CD14-positive monocyte (primary cell): ENCODE results near the gene ATF6B. TPM values are rescaled to one million over a fixed set of nuclear protein-coding genes. Genes with fewer than 3 reads are reported as not detected.

Experiments
- DNase-seq, 3 donors: peaks; one replicate each; pipeline ENCODE4 v3.0.0-alpha.2; 2011 to 2022
- H2AFZ ChIP-seq: 2 replicates; pipeline ENCODE4 v1.6.0; 2012; ENCODE audit warnings: mild to moderate bottlenecking, low read depth, low read length, inconsistent platforms; ENCODE audit not compliant: insufficient read depth, poor library complexity, severe bottlenecking
- H3K27ac ChIP-seq, 2 donors: 1 replicate in 1 of 2; 2 replicates in 1 of 2; pipeline ENCODE4 v1.5.1; 2012 to 2013; ENCODE audit warnings: low read length in 2 of 2, control low read depth in 1 of 2, inconsistent platforms in 1 of 2, low read depth in 1 of 2, mild to moderate bottlenecking in 1 of 2
- H3K27me3 ChIP-seq, 2 donors: one replicate each; pipeline versions ENCODE4 v1.6.0 to v1.6.1; 2011 to 2013; ENCODE audit warnings: low read length in 2 of 2; ENCODE audit not compliant: control insufficient read depth in 2 of 2, insufficient read depth in 2 of 2
- H3K36me3 ChIP-seq, 2 donors: replicated peaks in 1 of 2; 1 replicate in 1 of 2; 2 replicates in 1 of 2; pipeline versions ENCODE4 v1.5.1 to v1.6.1; 2012 to 2013; ENCODE audit warnings: low read length in 2 of 2, control low read depth in 1 of 2, inconsistent platforms in 1 of 2, mild to moderate bottlenecking in 1 of 2; ENCODE audit not compliant: insufficient read depth in 2 of 2, control insufficient read depth in 1 of 2
- H3K4me1 ChIP-seq, 2 donors: 1 replicate in 1 of 2; 2 replicates in 1 of 2; pipeline versions ENCODE4 v1.5.1 to v1.6.1; 2012 to 2013; ENCODE audit warnings: low read length in 2 of 2, control low read depth in 1 of 2, inconsistent platforms in 1 of 2, mild to moderate bottlenecking in 1 of 2, moderate library complexity in 1 of 2; ENCODE audit not compliant: insufficient read depth in 2 of 2, control insufficient read depth in 1 of 2
- H3K4me2 ChIP-seq: replicated peaks from 2 replicates; pipeline ENCODE3; 2012; ENCODE audit warnings: low read length, moderate library complexity, mild to moderate bottlenecking; ENCODE audit not compliant: poor library complexity, severe bottlenecking; ENCODE audit errors: extremely low read depth
- H3K4me3 ChIP-seq, 3 experiments: fragments of 200-600 bp in 1 of 3; sonication (generic) in 1 of 3; replicated peaks in 1 of 3; 1 replicate in 2 of 3; 2 replicates in 1 of 3; pipeline ENCODE4 v1.5.1; 2011 to 2013; ENCODE audit warnings: low read length in 3 of 3, mild to moderate bottlenecking in 3 of 3, control low read depth in 2 of 3, low read depth in 2 of 3, inconsistent platforms in 1 of 3, moderate library complexity in 1 of 3
- H3K79me2 ChIP-seq: 2 replicates; pipeline ENCODE4 v1.6.0; 2012; ENCODE audit warnings: mild to moderate bottlenecking, control low read depth, inconsistent platforms, low read length, moderate library complexity; ENCODE audit not compliant: insufficient read depth
- H3K9ac ChIP-seq: 2 replicates; pipeline ENCODE4 v1.6.0; 2017; ENCODE audit warnings: low read length, mild to moderate bottlenecking; ENCODE audit not compliant: insufficient read depth, poor library complexity, severe bottlenecking
- H3K9me3 ChIP-seq, 2 donors: replicated peaks in 1 of 2; 1 replicate in 1 of 2; 2 replicates in 1 of 2; pipeline versions ENCODE4 v1.5.1 to v1.6.1; 2012 to 2013; ENCODE audit warnings: low read length in 2 of 2, control low read depth in 1 of 2; ENCODE audit not compliant: control insufficient read depth in 1 of 2, insufficient read depth in 1 of 2
- H4K20me1 ChIP-seq: 2 replicates; pipeline ENCODE4 v1.6.0; 2012; ENCODE audit warnings: mild to moderate bottlenecking, low read length, control low read depth, moderate library complexity; ENCODE audit not compliant: insufficient read depth
- H3K27ac Mint-ChIP-seq, 7 donors: one replicate each; pipeline ENCODE4 v1.8.0; 2020; ENCODE audit warnings: mild to moderate bottlenecking in 7 of 7, mixed read lengths in 7 of 7, moderate library complexity in 6 of 7, inconsistent platforms in 2 of 7
- H3K27me3 Mint-ChIP-seq, 3 donors: one replicate each; pipeline ENCODE4 v1.8.0; 2021 to 2022; ENCODE audit warnings: low read depth in 3 of 3, mild to moderate bottlenecking in 3 of 3, mixed read lengths in 3 of 3, moderate library complexity in 3 of 3, inconsistent platforms in 1 of 3
- H3K36me3 Mint-ChIP-seq, 2 donors: one replicate each; pipeline ENCODE4 v1.8.0; 2020; ENCODE audit warnings: mixed read lengths in 2 of 2, inconsistent platforms in 1 of 2, mild to moderate bottlenecking in 1 of 2
- H3K4me1 Mint-ChIP-seq: one replicate; pipeline ENCODE4 v1.8.0; 2020; ENCODE audit warnings: mild to moderate bottlenecking, mixed read lengths
- H3K4me3 Mint-ChIP-seq, 2 donors: one replicate each; pipeline ENCODE4 v1.8.0; 2020; ENCODE audit warnings: mild to moderate bottlenecking in 2 of 2, mixed read lengths in 2 of 2, moderate library complexity in 1 of 2
- H3K9me3 Mint-ChIP-seq, 7 donors: one replicate each; pipeline ENCODE4 v1.8.0; 2020 to 2022; ENCODE audit warnings: mixed read lengths in 7 of 7, mild to moderate bottlenecking in 6 of 7, moderate library complexity in 6 of 7, inconsistent platforms in 2 of 7
- WGBS: methylation state at CpG from one replicate; pipeline ENCODE4 v1.1.5; 2013; ENCODE audit warnings: missing lambda C conversion rate; ENCODE audit not compliant: insufficient coverage; 5-methylcytosine and 5-hydroxymethylcytosine counted together
- intact Hi-C, 2 donors: fragments of 100-400 bp; cut with micrococcal nuclease; formaldehyde crosslinking; loops; one replicate each; pipeline versions ENCODE4 v1.15.0 to v1.15.1; 2023
- polyA plus RNA-seq, 3 donors: library from polyadenylated mRNA; depleted of rRNA in 1 of 3; unstranded in 2 of 3; stranded (reverse) in 1 of 3; fragments of 300-500 nt in 2 of 3; fragments of >200 nt in 1 of 3; fragmentation: Illumina TruSeq in 2 of 3; gene quantifications; 1 replicate in 2 of 3; 2 replicates in 1 of 3; pipeline ENCODE4 v1.2.3, GENCODE V29; 2012 to 2021
- TF ChIP-seq, protein P1 (sequence below): fragments of 200-600 bp; IDR thresholded peaks from one replicate; pipeline ENCODE4 v1.8.0; 2022; ENCODE audit warnings: antibody characterized with exemption, mild to moderate bottlenecking

ATF6B gene
- polyA plus RNA-seq, 3 donors = 15.7 to 147 (median 17.8) TPM

DNA sequence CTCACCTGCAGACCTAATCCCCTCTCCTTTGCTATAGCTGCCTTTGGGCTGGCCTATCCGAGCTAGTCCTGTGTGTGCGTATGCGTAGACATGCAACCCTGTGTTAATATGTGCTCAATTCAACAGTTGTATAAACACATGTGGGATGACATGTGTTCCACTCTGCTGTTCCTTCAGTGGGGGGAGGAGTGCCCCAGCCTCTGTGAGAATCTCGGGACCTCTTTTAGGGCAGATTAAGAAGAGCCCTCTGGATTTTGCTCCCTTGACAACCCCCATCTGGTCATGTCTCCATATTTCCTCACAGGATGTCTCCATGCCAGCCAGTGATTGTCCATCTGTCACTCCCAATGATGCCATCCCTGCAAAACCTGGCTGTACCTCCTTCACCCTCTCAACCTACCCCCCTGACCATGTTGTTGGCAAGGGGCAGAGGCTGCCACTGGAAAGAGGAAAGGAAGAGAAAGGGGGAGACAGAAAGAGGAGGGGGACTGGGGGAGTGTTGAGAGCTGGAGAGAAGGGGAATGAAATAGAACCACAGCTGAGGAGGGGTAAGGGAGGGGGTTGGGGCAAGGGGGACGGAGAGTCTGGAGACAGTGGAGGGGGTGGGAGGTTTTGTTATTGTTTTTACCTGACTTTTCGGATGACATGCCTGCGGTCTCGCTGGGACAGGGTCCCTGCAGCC, 23.3 kb upstream of the ATF6B start:
- intact Hi-C loops = no loop called here
- Histone ChIP-seq H3K27me3 (peaks cover 36 to 74% of the 10 kb centered on the region in 2 donors), H4K20me1 (no peaks in the 10 kb centered on the region), H3K4me2 (no peak overlapping the region), H3K36me3 (no peaks in the 10 kb centered on the region), H3K4me3 (no peak overlapping the region), H3K9me3 (peaks cover 0 to 11% of the 10 kb centered on the region in 2 donors), H3K9ac (no peak overlapping the region), H2AFZ (no peak overlapping the region), H3K27ac (no peak overlapping the region), H3K79me2 (no peaks in the 10 kb centered on the region), H3K4me1 (peaks cover 33 to 37% of the 10 kb centered on the region in 2 donors)
- no peak for DNase-seq
- WGBS = 0% methylated on average over 3 of the region's 8 CpGs
- TF ChIP-seq, protein P1, sequence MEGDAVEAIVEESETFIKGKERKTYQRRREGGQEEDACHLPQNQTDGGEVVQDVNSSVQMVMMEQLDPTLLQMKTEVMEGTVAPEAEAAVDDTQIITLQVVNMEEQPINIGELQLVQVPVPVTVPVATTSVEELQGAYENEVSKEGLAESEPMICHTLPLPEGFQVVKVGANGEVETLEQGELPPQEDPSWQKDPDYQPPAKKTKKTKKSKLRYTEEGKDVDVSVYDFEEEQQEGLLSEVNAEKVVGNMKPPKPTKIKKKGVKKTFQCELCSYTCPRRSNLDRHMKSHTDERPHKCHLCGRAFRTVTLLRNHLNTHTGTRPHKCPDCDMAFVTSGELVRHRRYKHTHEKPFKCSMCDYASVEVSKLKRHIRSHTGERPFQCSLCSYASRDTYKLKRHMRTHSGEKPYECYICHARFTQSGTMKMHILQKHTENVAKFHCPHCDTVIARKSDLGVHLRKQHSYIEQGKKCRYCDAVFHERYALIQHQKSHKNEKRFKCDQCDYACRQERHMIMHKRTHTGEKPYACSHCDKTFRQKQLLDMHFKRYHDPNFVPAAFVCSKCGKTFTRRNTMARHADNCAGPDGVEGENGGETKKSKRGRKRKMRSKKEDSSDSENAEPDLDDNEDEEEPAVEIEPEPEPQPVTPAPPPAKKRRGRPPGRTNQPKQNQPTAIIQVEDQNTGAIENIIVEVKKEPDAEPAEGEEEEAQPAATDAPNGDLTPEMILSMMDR = no peak
- H3K4me3 Mint-ChIP-seq = peak overlapping the region; percentile 49 to 75
- no peak overlapping the region for H3K27ac Mint-ChIP-seq
- H3K27me3 Mint-ChIP-seq = peaks cover 66 to 87% (median 79%) of the 10 kb centered on the region in 3 donors
- H3K9me3 Mint-ChIP-seq = peaks cover 0 to 31% (median 11%) of the 10 kb centered on the region in 7 donors
- peaks cover 41% of the 10 kb centered on the region for H3K4me1 Mint-ChIP-seq
- H3K36me3 Mint-ChIP-seq = peaks cover 0 to 13% of the 10 kb centered on the region in 2 donors

DNA sequence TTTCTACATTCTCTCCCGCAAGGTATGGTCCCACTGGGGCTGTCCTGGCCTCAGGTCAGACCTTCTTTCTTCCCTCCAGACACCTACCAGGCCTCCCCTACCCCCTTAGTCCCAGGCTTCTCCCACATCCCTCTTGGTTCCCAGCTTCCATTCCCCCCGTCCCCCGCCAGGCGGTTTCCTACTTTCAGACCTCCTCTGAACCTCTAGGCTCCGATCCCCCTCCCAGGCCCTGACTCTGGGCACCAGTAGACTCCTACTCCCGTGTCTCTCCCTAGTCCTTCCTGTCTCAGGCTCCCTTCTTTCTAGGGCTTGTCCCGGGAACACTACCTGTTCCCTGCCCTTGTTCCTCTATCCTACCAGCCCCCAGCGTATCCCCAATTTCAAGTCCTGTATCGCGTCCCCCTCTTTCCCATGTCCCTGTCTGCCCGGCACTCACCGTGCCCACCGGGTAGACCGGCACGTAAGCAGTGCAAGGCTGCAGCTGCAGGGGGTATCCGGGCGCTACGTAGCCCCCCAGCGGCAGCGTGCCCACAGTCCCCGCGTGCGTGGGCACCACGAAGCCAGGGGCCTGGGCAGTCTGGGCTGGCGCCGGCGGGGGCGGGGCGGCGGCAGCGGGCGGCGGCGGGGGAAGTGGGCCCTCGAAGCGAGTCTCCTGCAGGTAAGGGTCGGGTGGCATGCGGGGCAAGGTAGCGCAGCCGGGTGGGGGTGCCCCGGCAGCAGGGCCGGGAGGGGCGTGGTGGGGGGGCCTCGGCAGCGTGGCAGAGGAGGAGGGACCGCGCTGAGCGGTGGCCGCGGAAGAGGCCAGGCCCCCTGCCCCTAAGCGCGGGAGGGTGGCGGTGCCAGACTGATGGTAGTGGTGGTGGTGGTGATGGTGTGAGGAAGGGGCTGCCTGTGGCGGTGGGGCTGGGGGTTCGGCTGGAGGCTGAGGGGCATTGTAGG, 22.2 kb upstream of the ATF6B start:
- H3K36me3 Mint-ChIP-seq = peaks cover 0 to 13% of the 10 kb centered on the region in 2 donors
- H3K27ac Mint-ChIP-seq = no peak overlapping the region
- Histone ChIP-seq H3K9ac (no peak overlapping the region), H3K36me3 (no peaks in the 10 kb centered on the region), H3K4me3 (no peak overlapping the region), H3K79me2 (no peaks in the 10 kb centered on the region), H3K4me1 (peaks cover 33 to 37% of the 10 kb centered on the region in 2 donors), H3K27ac (no peak overlapping the region), H4K20me1 (no peaks in the 10 kb centered on the region), H2AFZ (no peak overlapping the region), H3K4me2 (no peak overlapping the region), H3K9me3 (peaks cover 0 to 11% of the 10 kb centered on the region in 2 donors), H3K27me3 (peaks cover 36 to 74% of the 10 kb centered on the region in 2 donors)
- intact Hi-C loops = no loop called here
- H3K4me1 Mint-ChIP-seq = peaks cover 40% of the 10 kb centered on the region
- peaks cover 66 to 89% (median 79%) of the 10 kb centered on the region in 3 donors for H3K27me3 Mint-ChIP-seq
- TF ChIP-seq, protein P1 = no peak
- peak overlapping the region; percentile 9 to 95 for H3K4me3 Mint-ChIP-seq
- DNase-seq = no peak
- WGBS = 57% methylated on average over 51 of the region's 55 CpGs
- H3K9me3 Mint-ChIP-seq = peaks cover 0 to 31% (median 11%) of the 10 kb centered on the region in 7 donors
